ENCODE results near the gene TMEM81. TPM values are rescaled to one million over a fixed set of nuclear protein-coding genes. Genes with fewer than 3 reads are reported as not detected.

The TMEM81 gene
- total RNA-seq, 6 experiments from 2014 or later = 1.4 to 2.3 (median 1.7) TPM

GRCh38 chr1:205056956-205057568 lies 27.2 kb downstream of the TMEM81 start:
- no peak for DNase-seq
- Mint-ChIP-seq H3K4me1 (ENCODE audit: low read depth) (no peaks in the 10 kb centered on the region), H3K27ac (no peak overlapping the region), H3K27me3 (ENCODE audit: insufficient read depth) (peaks cover 28% of the 10 kb centered on the region), H3K4me3 (no peak overlapping the region), H3K36me3 (ENCODE audit: low read depth) (no peaks in the 10 kb centered on the region), H3K9me3 (no peaks in the 10 kb centered on the region)
- no peak for TF ChIP-seq CTCF (IDR thresholded peaks at IDR 0.05)

GRCh38 chr1:205056188-205056611 lies 28.1 kb downstream of the TMEM81 start:
- H3K27ac Mint-ChIP-seq = no peak overlapping the region
- H3K36me3 Mint-ChIP-seq (ENCODE audit: low read depth) = no peaks in the 10 kb centered on the region
- H3K27me3 Mint-ChIP-seq (ENCODE audit: insufficient read depth) = peaks cover 31% of the 10 kb centered on the region
- no peak for TF ChIP-seq CTCF (IDR thresholded peaks at IDR 0.05)
- no peaks in the 10 kb centered on the region for H3K9me3 Mint-ChIP-seq
- no peak for DNase-seq
- no peak overlapping the region for H3K4me3 Mint-ChIP-seq
- H3K4me1 Mint-ChIP-seq (ENCODE audit: low read depth) = no peaks in the 10 kb centered on the region

GRCh38 chr1:205054013-205054412 lies 30.2 kb downstream of the TMEM81 start:
- no peaks in the 10 kb centered on the region for H3K4me1 Mint-ChIP-seq (ENCODE audit: low read depth)

GRCh38 chr1:205053296-205053695 lies 31.0 kb downstream of the TMEM81 start:
- Mint-ChIP-seq H3K27ac (no peak overlapping the region), H3K36me3 (ENCODE audit: low read depth) (no peaks in the 10 kb centered on the region), H3K4me3 (no peak overlapping the region), H3K9me3 (no peaks in the 10 kb centered on the region), H3K27me3 (ENCODE audit: insufficient read depth) (peaks cover 30% of the 10 kb centered on the region), H3K4me1 (ENCODE audit: low read depth) (no peaks in the 10 kb centered on the region)
- TF ChIP-seq CTCF (IDR thresholded peaks at IDR 0.05) = no peak
- DNase-seq = no peak

More at GRCh38 chr1:205054013-205054412, 30.2 kb downstream of the TMEM81 start:
- TF ChIP-seq CTCF (IDR thresholded peaks at IDR 0.05) = no peak
- no peaks in the 10 kb centered on the region for H3K9me3 Mint-ChIP-seq
- H3K36me3 Mint-ChIP-seq (ENCODE audit: low read depth) = no peaks in the 10 kb centered on the region
- H3K4me3 Mint-ChIP-seq = no peak overlapping the region
- peaks cover 35% of the 10 kb centered on the region for H3K27me3 Mint-ChIP-seq (ENCODE audit: insufficient read depth)
- DNase-seq = no peak
- H3K27ac Mint-ChIP-seq = no peak overlapping the region

- DNase-seq = no peak
- Mint-ChIP-seq H3K36me3 (ENCODE audit: low read depth) (no peaks in the 10 kb centered on the region), H3K9me3 (no peaks in the 10 kb centered on the region), H3K27ac (no peak overlapping the region), H3K4me1 (ENCODE audit: low read depth) (no peaks in the 10 kb centered on the region), H3K27me3 (ENCODE audit: insufficient read depth) (peaks cover 34% of the 10 kb centered on the region), H3K4me3 (no peak overlapping the region)
- TF ChIP-seq CTCF (IDR thresholded peaks at IDR 0.05) = no peak
Observed at GRCh38 chr1:205052690-205053089, 31.6 kb downstream of the TMEM81 start.
